Measurements from ENCODE around the gene SLC12A5.
"Not testable (repeated sequence)": the region's sequence is repeated elsewhere in the genome, so short reads cannot be mapped to it uniquely, and the experiment has no call there.

The SLC12A5 gene

DNA sequence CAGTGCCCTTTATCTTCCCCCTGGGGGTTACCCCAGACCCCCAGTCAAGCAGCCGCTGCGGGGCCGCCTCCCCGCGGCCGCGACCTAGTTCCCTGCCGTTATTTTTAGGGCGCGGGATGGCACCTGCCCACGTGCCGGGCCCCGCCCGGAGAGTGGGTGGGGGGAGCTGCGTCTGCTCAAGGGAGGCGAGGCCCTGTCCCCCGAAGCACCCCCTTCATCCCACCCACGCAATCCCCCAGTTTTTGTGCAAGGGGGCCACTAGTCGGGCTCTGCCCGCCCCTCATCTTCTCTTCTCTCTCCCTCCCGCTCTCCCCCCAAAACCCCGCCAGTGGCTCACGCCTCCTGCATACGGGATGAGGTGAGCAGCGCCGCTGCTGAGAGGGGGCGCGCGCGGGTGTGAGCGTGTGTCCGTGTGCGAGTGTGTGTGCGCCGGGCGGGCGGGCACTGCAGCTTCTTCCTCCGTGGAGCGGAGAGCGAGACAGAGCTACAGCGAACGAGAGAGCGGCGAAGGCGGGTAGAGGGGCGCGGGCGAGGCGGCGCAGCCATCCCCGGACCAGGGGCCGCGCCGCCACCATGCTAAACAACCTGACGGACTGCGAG, at the start of gene SLC12A5:
Gene SLC12A5, plus strand, starts transcription at position 444 of the 600 bp plus-strand sequence. Its CDS starts 130 bp downstream, at position 574.
- no peak for DNase-seq (ENCODE audit: low spot score)
- in situ Hi-C loops (cut with MboI; ENCODE audit: low pct_unique_long_range_greater_than_20kb, low sequenced_read_pairs, unreplicated experiment) = no loop called here
- TF ChIP-seq, protein P1, sequence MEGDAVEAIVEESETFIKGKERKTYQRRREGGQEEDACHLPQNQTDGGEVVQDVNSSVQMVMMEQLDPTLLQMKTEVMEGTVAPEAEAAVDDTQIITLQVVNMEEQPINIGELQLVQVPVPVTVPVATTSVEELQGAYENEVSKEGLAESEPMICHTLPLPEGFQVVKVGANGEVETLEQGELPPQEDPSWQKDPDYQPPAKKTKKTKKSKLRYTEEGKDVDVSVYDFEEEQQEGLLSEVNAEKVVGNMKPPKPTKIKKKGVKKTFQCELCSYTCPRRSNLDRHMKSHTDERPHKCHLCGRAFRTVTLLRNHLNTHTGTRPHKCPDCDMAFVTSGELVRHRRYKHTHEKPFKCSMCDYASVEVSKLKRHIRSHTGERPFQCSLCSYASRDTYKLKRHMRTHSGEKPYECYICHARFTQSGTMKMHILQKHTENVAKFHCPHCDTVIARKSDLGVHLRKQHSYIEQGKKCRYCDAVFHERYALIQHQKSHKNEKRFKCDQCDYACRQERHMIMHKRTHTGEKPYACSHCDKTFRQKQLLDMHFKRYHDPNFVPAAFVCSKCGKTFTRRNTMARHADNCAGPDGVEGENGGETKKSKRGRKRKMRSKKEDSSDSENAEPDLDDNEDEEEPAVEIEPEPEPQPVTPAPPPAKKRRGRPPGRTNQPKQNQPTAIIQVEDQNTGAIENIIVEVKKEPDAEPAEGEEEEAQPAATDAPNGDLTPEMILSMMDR (IDR thresholded peaks at IDR 0.05; ENCODE audit: extremely low read depth, insufficient read depth, missing control alignments) = no peak

DNA sequence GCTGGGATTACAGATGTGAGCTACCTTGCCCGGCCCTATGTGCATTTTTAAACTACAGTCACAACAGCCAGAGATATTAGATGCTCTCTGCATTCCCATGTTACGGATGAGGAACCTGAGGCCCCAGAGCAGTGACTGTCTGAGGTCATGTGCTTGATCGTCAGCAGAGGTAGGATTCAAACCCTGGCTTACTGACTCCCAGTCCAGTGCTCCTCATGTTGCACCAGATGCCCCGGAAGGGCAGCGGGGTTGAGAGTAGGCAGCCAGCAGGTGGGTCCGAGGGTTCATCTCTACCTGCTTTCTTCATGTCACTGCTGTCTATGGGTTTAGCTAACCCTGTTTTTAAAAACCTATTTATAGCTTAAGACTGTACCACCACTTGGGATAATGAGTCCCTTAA, 47.8 kb upstream of the SLC12A5 start:
- in situ Hi-C loops (cut with MboI; ENCODE audit: low pct_unique_long_range_greater_than_20kb, low sequenced_read_pairs, unreplicated experiment) = no loop called here
- TF ChIP-seq, protein P1 (IDR thresholded peaks at IDR 0.05; ENCODE audit: extremely low read depth, insufficient read depth, missing control alignments) = no peak
- DNase-seq (ENCODE audit: low spot score) = no peak

DNA sequence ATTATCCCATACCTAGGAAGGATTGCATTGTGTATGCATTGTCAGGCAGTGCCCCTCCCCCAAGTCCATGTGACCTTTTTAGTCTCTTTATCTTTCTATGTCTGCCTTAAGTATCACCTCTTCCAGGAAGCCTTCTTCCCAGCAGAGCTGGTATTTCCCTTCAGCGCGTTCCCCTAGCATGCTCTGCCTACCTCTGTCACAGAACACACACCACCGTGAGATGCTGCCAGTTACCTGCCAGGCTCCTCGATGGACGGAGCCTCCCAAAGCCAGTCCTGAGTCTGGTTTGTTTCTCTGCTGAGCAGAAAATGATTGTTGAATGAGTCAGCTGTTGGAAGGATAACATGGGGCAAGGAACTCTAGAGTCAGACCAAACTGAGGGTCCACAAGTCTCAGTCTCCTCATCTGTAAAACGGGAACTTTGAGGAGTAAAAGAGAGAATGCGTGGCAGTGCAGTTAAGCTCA, 45.7 kb upstream of the SLC12A5 start:
- in situ Hi-C loops (cut with MboI; ENCODE audit: low pct_unique_long_range_greater_than_20kb, low sequenced_read_pairs, unreplicated experiment) = no loop called here
- TF ChIP-seq, protein P1 (IDR thresholded peaks at IDR 0.05; ENCODE audit: extremely low read depth, insufficient read depth, missing control alignments) = no peak
- DNase-seq (ENCODE audit: low spot score) = no peak

DNA sequence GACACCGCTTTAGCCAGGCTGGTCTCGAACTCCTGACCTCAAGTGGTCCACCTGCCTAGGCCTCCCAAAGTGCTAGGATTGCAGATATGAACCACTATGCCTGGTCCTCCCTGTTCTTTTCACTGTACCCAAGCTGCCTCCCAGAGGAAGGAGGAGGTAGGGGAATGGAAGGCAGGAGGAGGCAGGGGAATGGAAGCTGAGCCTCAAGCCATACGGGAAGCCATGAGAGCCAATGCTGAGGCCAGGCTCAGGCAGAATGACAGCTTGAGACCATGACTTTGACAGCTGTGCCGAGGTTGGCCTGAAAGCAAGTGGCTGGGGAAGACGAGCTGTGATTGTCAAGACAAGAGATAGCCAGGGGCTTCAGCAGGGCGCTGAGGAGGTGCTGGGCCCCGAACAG, 43.4 kb upstream of the SLC12A5 start:
- no peak for DNase-seq (ENCODE audit: low spot score)
- in situ Hi-C loops (cut with MboI; ENCODE audit: low pct_unique_long_range_greater_than_20kb, low sequenced_read_pairs, unreplicated experiment) = no loop called here
- TF ChIP-seq, protein P1 (IDR thresholded peaks at IDR 0.05; ENCODE audit: extremely low read depth, insufficient read depth, missing control alignments) = no peak

DNA sequence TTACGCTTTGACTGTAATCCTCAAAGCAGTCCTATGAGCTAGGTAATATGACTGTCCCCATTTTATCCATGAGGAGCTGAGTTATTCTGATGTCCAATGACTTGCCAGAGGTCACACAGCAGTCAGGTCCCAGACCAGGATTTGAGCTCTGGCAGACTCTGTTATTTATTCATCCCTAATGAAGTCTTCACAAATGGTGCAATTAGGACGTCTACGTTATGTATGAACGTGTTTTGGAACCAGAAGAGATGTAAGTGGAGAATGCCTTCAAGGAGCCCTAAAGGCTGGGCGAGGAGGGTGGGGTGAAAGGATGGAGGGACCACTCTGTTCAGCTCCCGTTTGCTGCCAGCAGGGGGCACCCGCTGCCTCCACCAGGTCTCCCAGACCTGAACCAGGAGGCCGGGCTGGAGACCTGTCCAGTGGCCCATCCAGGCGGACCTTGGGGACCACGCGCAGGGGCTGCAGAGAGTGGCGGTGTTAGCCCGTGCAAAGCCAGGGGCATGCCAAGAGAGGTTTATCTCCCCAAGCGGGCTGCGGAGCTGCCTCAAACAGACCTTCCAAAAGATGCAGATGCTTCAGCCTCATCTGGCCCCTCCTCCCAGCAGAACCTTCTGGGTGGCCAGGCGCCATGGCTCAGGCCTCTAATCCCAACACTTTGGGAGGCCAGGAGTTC, 41.8 kb upstream of the SLC12A5 start:
- peak; percentile 84 for DNase-seq (ENCODE audit: low spot score)
- in situ Hi-C loops (cut with MboI; ENCODE audit: low pct_unique_long_range_greater_than_20kb, low sequenced_read_pairs, unreplicated experiment) = no loop called here
- TF ChIP-seq, protein P1 (IDR thresholded peaks at IDR 0.05; ENCODE audit: extremely low read depth, insufficient read depth, missing control alignments) = peak; percentile 91

DNA sequence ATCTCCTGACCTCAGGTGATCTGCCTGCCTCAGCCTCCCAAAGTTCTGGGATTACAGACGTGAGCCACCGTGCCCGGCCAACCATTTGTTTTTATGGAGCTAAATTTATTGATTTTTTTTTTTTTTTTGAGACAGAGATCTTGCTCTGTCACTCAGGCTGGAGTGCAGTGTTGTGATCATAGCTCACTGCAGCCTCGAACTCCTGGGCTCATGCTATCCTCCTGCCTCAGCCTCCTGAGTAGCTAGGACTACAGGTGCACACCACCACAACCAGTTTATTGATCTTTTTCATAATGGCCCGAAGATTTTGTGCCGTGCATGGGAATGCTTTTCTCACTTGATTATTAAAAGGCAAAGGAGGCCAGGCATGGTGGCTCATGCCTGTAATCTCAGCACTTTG, 40.2 kb upstream of the SLC12A5 start:
- DNase-seq (ENCODE audit: low spot score); in situ Hi-C loops (cut with MboI; ENCODE audit: low pct_unique_long_range_greater_than_20kb, low sequenced_read_pairs, unreplicated experiment): not testable (repeated sequence)

DNA sequence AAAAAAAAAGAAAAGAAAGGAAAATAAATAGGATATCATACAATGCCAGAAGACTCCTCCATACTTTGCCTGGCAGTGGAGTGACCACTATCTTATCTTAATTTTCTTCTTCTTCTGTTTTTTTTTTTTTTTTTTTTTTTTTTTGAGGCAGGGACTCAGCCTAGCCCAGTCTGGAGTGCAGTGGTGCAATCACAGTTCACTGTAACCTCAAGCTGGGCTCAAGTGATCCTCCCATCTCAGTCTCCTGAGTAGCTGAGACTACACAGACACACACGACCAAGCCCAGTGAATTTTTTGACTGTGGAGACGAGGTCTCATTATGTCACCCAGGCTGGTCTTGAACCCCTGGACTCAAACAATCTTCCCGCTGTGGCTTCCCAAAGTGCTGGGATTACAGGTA, 37.4 kb upstream of the SLC12A5 start:
- in situ Hi-C loops (cut with MboI; ENCODE audit: low pct_unique_long_range_greater_than_20kb, low sequenced_read_pairs, unreplicated experiment) = no loop called here
- TF ChIP-seq, protein P1 (IDR thresholded peaks at IDR 0.05; ENCODE audit: extremely low read depth, insufficient read depth, missing control alignments) = no peak
- no peak for DNase-seq (ENCODE audit: low spot score)
